Measurements from ENCODE around the gene INPP5D.

Gene INPP5D

DNA sequence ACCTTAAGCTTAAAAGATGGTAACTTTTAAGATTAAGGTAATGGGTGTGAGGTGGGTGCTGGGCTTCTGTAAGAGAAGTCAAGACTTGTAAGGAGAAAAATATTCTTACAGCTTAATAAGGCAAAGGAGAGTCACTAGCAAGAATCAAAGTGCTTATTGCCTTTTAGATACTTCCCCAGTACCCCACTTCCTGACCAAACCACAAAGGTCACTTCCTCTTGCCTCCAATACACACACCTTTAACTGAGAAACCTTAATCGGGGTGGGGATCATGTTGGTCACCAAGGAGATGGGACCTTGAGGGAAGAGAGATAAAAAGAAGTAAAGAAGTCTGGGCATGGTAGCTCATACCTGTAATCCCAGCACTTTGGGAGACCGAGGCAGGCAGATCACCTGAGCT is 180.8 kb downstream of the INPP5D start:
- Histone ChIP-seq H3K4me3 (ENCODE audit: severe bottlenecking) (no peak overlapping the region), H3K9me3 (ENCODE audit: severe bottlenecking) (no peaks in the 10 kb centered on the region), H3K27me3 (ENCODE audit: insufficient read depth, poor library complexity, severe bottlenecking) (no peaks in the 10 kb centered on the region), H3K4me1 (ENCODE audit: insufficient read depth, poor library complexity, severe bottlenecking) (peaks cover 23% of the 10 kb centered on the region), H3K27ac (ENCODE audit: poor library complexity, severe bottlenecking) (peak overlapping the region; percentile 47), H3K36me3 (ENCODE audit: low read depth) (no peaks in the 10 kb centered on the region)
- ATAC-seq (ENCODE audit: low read depth) = 0 out of 3 replicates have a peak, but pooled peaks have one; percentile 13
- TF ChIP-seq, protein P1, sequence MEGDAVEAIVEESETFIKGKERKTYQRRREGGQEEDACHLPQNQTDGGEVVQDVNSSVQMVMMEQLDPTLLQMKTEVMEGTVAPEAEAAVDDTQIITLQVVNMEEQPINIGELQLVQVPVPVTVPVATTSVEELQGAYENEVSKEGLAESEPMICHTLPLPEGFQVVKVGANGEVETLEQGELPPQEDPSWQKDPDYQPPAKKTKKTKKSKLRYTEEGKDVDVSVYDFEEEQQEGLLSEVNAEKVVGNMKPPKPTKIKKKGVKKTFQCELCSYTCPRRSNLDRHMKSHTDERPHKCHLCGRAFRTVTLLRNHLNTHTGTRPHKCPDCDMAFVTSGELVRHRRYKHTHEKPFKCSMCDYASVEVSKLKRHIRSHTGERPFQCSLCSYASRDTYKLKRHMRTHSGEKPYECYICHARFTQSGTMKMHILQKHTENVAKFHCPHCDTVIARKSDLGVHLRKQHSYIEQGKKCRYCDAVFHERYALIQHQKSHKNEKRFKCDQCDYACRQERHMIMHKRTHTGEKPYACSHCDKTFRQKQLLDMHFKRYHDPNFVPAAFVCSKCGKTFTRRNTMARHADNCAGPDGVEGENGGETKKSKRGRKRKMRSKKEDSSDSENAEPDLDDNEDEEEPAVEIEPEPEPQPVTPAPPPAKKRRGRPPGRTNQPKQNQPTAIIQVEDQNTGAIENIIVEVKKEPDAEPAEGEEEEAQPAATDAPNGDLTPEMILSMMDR (IDR thresholded peaks at IDR 0.05; ENCODE audit: poor library complexity, severe bottlenecking) = no peak
- no peak for DNase-seq (ENCODE audit: low spot score)

DNA sequence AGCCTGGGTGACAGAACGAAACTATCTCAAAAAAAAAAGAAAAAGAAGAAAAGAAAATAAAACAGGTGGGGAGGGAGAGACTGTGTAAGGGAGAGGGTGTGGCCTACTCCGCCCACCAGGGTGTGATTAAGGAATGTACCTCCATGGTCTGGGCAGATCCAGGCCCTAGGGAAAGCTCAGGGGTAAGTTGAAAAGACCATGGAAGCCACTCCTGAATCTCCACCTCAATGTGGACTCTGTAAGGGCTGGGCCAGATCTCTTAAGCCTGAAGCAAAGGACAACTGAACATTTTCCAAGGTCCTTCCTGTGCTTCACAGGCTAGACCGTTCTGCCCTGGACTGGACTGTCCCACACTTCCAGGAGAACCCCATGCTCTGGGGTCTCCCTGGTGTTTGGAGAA is 181.7 kb downstream of the INPP5D start:
- Histone ChIP-seq H3K27me3 (ENCODE audit: insufficient read depth, poor library complexity, severe bottlenecking) (no peaks in the 10 kb centered on the region), H3K4me1 (ENCODE audit: insufficient read depth, poor library complexity, severe bottlenecking) (peaks cover 27% of the 10 kb centered on the region), H3K27ac (ENCODE audit: poor library complexity, severe bottlenecking) (peak overlapping the region; percentile 47), H3K4me3 (ENCODE audit: severe bottlenecking) (no peak overlapping the region), H3K36me3 (ENCODE audit: low read depth) (no peaks in the 10 kb centered on the region), H3K9me3 (ENCODE audit: severe bottlenecking) (no peaks in the 10 kb centered on the region)
- TF ChIP-seq, protein P1 (IDR thresholded peaks at IDR 0.05; ENCODE audit: poor library complexity, severe bottlenecking) = no peak
- ATAC-seq (ENCODE audit: low read depth) (peak; percentile 71), DNase-seq (ENCODE audit: low spot score) (no peak)

DNA sequence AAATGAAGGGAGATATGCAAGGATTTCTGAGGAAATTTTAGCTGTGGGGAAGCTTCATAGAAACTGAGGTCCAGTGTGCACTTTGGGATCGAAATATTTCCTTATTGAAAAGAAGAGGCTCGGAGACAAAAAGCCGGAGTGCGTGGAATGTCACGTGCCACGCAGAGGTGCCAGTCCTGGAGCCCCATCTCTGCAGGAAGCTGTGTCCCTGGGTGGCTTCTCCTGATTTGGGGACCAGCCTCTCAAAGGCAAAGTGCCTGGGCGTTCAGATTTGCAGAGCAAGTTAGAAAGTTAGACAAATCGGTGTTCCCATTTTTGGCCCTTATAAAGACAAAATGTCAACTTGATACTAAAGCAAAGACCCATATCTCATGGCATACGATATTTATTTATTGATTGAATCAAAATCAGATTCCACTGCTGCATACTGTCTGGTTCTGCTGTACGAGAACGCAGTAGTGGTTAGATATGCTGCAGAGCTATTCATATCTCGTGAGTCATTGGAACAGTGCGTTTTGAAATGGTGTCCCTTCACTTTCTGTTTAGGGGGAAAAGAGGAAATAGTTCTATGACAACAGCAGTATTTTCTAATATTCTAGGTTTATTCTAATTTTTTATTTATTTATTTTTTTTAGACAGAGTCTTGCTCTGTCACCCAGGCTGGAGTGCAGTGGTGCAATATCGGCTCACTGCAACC is 182.2 kb downstream of the INPP5D start:
- DNase-seq (ENCODE audit: low spot score) (no peak), ATAC-seq (ENCODE audit: low read depth) (peak; percentile 41; the same call in 2 of the 3 replicates)
- TF ChIP-seq, protein P1 (IDR thresholded peaks at IDR 0.05; ENCODE audit: poor library complexity, severe bottlenecking) = no peak
- no peaks in the 10 kb centered on the region for H3K36me3 ChIP-seq (ENCODE audit: low read depth)
- no peak overlapping the region for H3K4me3 ChIP-seq (ENCODE audit: severe bottlenecking)
- H3K27ac ChIP-seq (ENCODE audit: poor library complexity, severe bottlenecking) = peak overlapping the region; percentile 47
- no peaks in the 10 kb centered on the region for H3K27me3 ChIP-seq (ENCODE audit: insufficient read depth, poor library complexity, severe bottlenecking)
- no peaks in the 10 kb centered on the region for H3K9me3 ChIP-seq (ENCODE audit: severe bottlenecking)
- peaks cover 33% of the 10 kb centered on the region for H3K4me1 ChIP-seq (ENCODE audit: insufficient read depth, poor library complexity, severe bottlenecking)

DNA sequence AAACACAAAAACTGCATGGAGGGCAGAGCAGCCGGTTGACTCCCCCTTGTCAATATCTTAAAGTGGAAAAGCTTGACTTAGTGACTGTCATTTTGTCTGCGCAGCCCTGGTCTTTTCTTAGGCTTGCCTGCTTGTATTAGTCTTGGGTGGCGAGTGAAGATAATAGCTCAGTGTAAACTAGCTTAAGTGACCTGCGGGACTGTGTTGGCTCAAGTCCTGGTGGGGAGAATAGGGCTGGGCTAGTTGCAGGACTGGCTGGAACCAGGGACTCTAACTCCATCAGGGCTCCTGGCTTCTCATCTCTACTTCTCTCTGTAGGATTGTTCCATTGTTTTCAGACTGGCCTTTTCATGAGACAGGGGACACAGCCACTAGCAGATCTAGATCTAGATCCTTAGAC is 183.2 kb downstream of the INPP5D start:
- TF ChIP-seq, protein P1 (IDR thresholded peaks at IDR 0.05; ENCODE audit: poor library complexity, severe bottlenecking) = no peak

DNA sequence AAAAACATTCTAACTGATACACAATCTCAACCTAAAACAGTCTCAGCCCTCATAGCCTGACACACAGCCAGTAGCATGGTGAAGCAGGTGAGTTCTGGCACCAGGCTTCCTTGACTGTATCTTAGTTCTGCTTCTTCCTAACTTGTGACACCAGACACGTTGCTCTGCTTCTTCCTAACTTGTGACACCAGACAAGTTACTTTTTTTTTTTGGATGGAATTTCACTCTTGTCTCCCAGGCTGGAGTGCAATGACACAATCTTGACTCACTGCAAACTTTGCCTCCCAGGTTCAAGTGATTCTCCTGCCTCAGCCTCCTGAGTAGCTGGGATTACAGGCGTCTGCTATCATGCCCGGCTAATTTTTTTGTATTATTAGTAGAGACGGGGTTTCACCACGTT is 184.7 kb downstream of the INPP5D start:
- TF ChIP-seq, protein P1 (IDR thresholded peaks at IDR 0.05; ENCODE audit: poor library complexity, severe bottlenecking) = no peak
- H3K4me1 ChIP-seq (ENCODE audit: insufficient read depth, poor library complexity, severe bottlenecking) = peaks cover 42% of the 10 kb centered on the region
- DNase-seq (ENCODE audit: low spot score) (no peak), ATAC-seq (ENCODE audit: low read depth) (no peak)
- no peaks in the 10 kb centered on the region for H3K27me3 ChIP-seq (ENCODE audit: insufficient read depth, poor library complexity, severe bottlenecking)
- peak overlapping the region; percentile 93 for H3K27ac ChIP-seq (ENCODE audit: poor library complexity, severe bottlenecking)
- no peaks in the 10 kb centered on the region for H3K36me3 ChIP-seq (ENCODE audit: low read depth)
- no peaks in the 10 kb centered on the region for H3K9me3 ChIP-seq (ENCODE audit: severe bottlenecking)
- no peak overlapping the region for H3K4me3 ChIP-seq (ENCODE audit: severe bottlenecking)

More for the DNA sequence above, 183.2 kb downstream of the INPP5D start:
- Histone ChIP-seq H3K27me3 (ENCODE audit: insufficient read depth, poor library complexity, severe bottlenecking) (no peaks in the 10 kb centered on the region), H3K4me1 (ENCODE audit: insufficient read depth, poor library complexity, severe bottlenecking) (peaks cover 41% of the 10 kb centered on the region), H3K36me3 (ENCODE audit: low read depth) (no peaks in the 10 kb centered on the region), H3K9me3 (ENCODE audit: severe bottlenecking) (no peaks in the 10 kb centered on the region), H3K4me3 (ENCODE audit: severe bottlenecking) (no peak overlapping the region), H3K27ac (ENCODE audit: poor library complexity, severe bottlenecking) (no peak overlapping the region)
- no peak for ATAC-seq (ENCODE audit: low read depth)
- no peak for DNase-seq (ENCODE audit: low spot score)
